NT2/D1 (cell line): ENCODE results near the gene CYP2A6.

Experiments used
- SUZ12 ChIP-seq: IDR thresholded peaks from 2 replicates; pipeline ENCODE4 v1.6.1; 2011; ENCODE audit not compliant: insufficient read length, insufficient read depth; ENCODE audit errors: extremely low read depth
- YY1 ChIP-seq: IDR thresholded peaks from 2 replicates; pipeline ENCODE4 v1.6.1; 2011; ENCODE audit not compliant: insufficient read length, insufficient read depth

GRCh38 chr19:40810160-40810559 is 40.1 kb downstream of the CYP2A6 start:
- TF ChIP-seq SUZ12 (no peak), YY1 (no peak)
